ENCODE measurements around the gene EXOC1. TPM values are rescaled to one million over a fixed set of nuclear protein-coding genes. Genes with fewer than 3 reads are reported as not detected.

The EXOC1 gene
- total RNA-seq, 1 experiment from 2014 or later = 21.2 TPM

GRCh38 chr4:55868581-55869090, 15.2 kb downstream of the EXOC1 start:
- peaks cover 9 to 27% (median 20%) of the 10 kb centered on the region in 3 experiments for H3K36me3 Mint-ChIP-seq (ENCODE audit: insufficient read depth in 1 of 3, low read depth in 3 of 3)
- no peak overlapping the region for H3K4me2 ChIP-seq (ENCODE audit: insufficient read depth, insufficient read length, low read length)
- H3T11ph ChIP-seq (ENCODE audit: low read length) = no peak overlapping the region
- H3K18ac ChIP-seq (ENCODE audit: insufficient read length, low read depth, low read length) = no peak overlapping the region
- no peaks in the 10 kb centered on the region for H3K23me2 ChIP-seq (ENCODE audit: insufficient read length, low read depth, low read length, poor library complexity, severe bottlenecking)
- H3K27ac Mint-ChIP-seq = no peak overlapping the region
- no peaks in the 10 kb centered on the region for H3K4me1 ChIP-seq (ENCODE audit: insufficient read depth, low read length)
- H3K27ac ChIP-seq (ENCODE audit: insufficient read length, low read depth, low read length) = no peak overlapping the region
- H3K27me3 ChIP-seq (ENCODE audit: insufficient read depth, low read length) = no peaks in the 10 kb centered on the region
- no peaks in the 10 kb centered on the region for H3K79me2 ChIP-seq (ENCODE audit: insufficient read depth, low read length)
- no CpG with 5 or more reads among the region's 1 CpG for WGBS (ENCODE audit: extremely low coverage, insufficient read length, low lambda C conversion rate)
- H2BK20ac ChIP-seq (ENCODE audit: low read depth, low read length, poor library complexity, severe bottlenecking) = no peak overlapping the region
- H3K9me3 Mint-ChIP-seq = no peaks in the 10 kb centered on the region
- no peaks in the 10 kb centered on the region for H3K4me1 Mint-ChIP-seq
- no peaks in the 10 kb centered on the region for H3K27me3 Mint-ChIP-seq (ENCODE audit: low read depth)
- no peak overlapping the region for H2BK15ac ChIP-seq (ENCODE audit: low read depth, low read length)
- no peak overlapping the region for H3K14ac ChIP-seq (ENCODE audit: insufficient read depth, low read length)
- H3K9me3 ChIP-seq (ENCODE audit: control insufficient read depth, low read depth, low read length) = no peaks in the 10 kb centered on the region
- no peaks in the 10 kb centered on the region for H3K79me1 ChIP-seq (ENCODE audit: insufficient read depth, low read depth, low read length, poor library complexity, severe bottlenecking)
- H3K4me3 Mint-ChIP-seq = no peak overlapping the region
- no peak overlapping the region for H3K9ac ChIP-seq (ENCODE audit: extremely low read depth, insufficient read length, low read length)
- DNase-seq = no peak
- no peak overlapping the region for H3K4ac ChIP-seq (ENCODE audit: low read depth, low read length)
- H4K20me1 ChIP-seq (ENCODE audit: control insufficient read depth, insufficient read depth, insufficient read length) = no peaks in the 10 kb centered on the region
- no peak overlapping the region for H3K56ac ChIP-seq (ENCODE audit: insufficient read length, low read depth, low read length)
- no peak overlapping the region for H2BK12ac ChIP-seq (ENCODE audit: insufficient read length, low read depth, low read length)
- no peak overlapping the region for H3K23ac ChIP-seq (ENCODE audit: insufficient read length, low read depth, low read length)
- H2BK5ac ChIP-seq (ENCODE audit: insufficient read length, low read length) = no peak overlapping the region
- no peak overlapping the region for H2BK120ac ChIP-seq (ENCODE audit: low read depth, low read length, poor library complexity, severe bottlenecking)
- no peak overlapping the region for H4K5ac ChIP-seq (ENCODE audit: insufficient read length, low read depth, low read length)
- H2AK5ac ChIP-seq (ENCODE audit: insufficient read length, low read length) = no peak overlapping the region
- no peak overlapping the region for H4K8ac ChIP-seq (replicated peaks; ENCODE audit: insufficient read length, low read depth, low read length)
- TF ChIP-seq, protein P1, sequence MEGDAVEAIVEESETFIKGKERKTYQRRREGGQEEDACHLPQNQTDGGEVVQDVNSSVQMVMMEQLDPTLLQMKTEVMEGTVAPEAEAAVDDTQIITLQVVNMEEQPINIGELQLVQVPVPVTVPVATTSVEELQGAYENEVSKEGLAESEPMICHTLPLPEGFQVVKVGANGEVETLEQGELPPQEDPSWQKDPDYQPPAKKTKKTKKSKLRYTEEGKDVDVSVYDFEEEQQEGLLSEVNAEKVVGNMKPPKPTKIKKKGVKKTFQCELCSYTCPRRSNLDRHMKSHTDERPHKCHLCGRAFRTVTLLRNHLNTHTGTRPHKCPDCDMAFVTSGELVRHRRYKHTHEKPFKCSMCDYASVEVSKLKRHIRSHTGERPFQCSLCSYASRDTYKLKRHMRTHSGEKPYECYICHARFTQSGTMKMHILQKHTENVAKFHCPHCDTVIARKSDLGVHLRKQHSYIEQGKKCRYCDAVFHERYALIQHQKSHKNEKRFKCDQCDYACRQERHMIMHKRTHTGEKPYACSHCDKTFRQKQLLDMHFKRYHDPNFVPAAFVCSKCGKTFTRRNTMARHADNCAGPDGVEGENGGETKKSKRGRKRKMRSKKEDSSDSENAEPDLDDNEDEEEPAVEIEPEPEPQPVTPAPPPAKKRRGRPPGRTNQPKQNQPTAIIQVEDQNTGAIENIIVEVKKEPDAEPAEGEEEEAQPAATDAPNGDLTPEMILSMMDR (conservative IDR thresholded peaks at IDR 0.05) = no peak
- H2AFZ ChIP-seq (ENCODE audit: low read length) = no peak overlapping the region
- H4K91ac ChIP-seq (ENCODE audit: insufficient read length, low read depth, low read length) = no peak overlapping the region
